ENCODE results near the gene CATSPER2. TPM values are rescaled to one million over a fixed set of nuclear protein-coding genes. Genes with fewer than 3 reads are reported as not detected.
"Not testable (repeated sequence)": the region's sequence is repeated elsewhere in the genome, so short reads cannot be mapped to it uniquely, and the experiment has no call there.

Gene CATSPER2
- total RNA-seq: 0.52 and 0.60 TPM in 2 replicates

DNA sequence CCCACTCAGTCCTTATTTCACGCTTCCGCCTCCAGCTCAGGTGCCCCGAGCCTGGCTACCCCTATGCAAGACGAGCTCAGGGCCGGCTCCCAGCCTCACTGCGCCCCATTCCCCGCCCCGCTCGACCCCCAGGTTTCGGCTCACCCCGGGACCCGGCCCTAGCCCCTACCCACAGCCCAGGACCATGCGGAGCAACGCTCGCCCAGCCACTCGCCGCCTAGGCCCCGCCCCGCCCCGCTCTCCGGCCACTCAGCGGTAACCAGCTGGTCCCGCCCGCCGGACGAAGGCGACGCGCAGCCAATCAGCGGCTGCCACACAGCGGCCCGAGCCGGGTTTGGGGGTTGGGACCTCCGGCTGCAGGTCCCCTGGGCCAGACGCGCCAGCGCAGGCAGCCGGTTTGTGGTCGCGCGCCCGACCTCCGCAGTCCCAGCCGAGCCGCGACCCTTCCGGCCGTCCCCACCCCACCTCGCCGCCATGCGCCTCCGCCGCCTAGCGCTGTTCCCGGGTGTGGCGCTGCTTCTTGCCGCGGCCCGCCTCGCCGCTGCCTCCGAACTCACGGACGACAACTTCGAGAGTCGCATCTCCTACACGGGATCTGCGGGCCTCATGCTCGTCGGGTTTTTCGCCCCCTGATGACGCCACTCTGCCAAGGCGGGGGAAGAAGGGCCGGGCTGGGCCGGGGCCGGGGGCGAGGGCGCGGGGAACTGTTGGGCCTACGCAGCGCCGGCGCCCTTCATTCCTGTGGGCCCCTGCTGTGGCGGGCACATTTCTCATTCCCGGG is at the start of gene CATSPER2:
Gene CATSPER2 (minus strand): TSS at position 196 of the 781 bp plus-strand sequence. CDS start 783 bp downstream, outside the sequence.
- DNase-seq (ENCODE audit: low read depth): no peak

DNA sequence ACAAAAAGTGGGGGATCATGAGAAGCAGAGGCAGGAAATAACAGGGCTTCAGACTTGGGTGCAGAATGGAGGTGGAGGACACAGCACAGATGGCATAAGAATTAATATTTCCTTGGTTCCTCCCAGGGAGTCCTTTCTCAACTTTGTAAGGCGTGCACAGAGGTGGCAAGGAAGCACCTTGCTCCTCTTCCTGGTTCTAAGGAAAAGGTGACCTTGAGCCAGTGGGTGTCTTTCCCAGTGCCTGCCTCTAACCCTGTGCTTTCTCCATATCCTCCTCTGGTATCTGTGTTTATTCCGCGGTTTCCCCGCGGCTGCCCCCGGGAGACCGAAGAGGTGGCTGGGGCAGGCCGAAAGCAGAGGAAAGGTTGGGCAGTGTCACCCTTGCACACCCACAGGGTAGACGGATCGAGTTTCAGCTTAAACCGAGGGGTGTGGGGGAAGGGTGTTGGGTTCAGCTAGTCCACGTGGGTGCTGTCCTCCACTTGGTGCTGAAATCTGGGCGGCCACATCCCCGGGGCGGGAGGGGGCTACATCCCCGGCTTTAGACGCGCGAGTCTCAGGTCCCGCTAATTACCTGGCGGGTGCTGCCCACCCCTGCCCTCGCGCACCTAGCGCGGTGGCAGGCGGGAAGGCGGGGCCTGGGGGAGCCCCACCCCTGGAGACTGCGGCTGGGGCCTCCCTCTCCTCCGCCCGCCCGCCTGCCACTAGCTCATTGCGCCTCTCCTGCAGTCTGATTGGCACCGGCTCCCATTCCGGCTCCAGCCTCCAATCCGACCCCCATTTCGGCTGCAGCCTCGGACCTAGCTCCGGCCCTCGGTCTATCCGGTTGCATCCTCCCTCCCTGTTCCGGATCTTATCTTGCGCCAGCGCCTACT is 44.7 kb upstream of the CATSPER2 start, which contains the start of gene CKMT1A:
Gene CKMT1A (plus strand): TSS at position 712 of the 875 bp plus-strand sequence. CDS start 192 bp downstream, outside the sequence.
- not testable (repeated sequence) for DNase-seq (ENCODE audit: low read depth)

DNA sequence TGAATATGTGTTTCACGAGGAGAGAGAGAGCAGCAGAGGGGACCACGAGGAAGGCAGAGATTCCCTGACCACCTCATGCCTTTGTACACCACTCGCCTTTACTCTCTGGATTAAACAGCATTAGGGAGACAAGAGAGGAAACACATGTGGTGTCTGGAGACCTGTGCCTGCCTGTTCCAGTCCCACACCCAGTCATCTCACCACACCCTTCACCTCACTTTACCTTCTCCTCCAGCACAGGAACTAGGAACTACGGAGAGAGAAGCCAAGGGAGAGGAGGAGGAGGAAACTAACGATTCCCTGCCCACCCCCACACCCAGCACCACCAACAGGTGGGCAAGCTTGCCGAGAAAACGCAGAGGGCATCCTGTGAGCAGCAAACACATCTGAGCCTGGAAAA is 44.0 kb upstream of the CATSPER2 start:
- DNase-seq (ENCODE audit: low read depth): not testable (repeated sequence)

DNA sequence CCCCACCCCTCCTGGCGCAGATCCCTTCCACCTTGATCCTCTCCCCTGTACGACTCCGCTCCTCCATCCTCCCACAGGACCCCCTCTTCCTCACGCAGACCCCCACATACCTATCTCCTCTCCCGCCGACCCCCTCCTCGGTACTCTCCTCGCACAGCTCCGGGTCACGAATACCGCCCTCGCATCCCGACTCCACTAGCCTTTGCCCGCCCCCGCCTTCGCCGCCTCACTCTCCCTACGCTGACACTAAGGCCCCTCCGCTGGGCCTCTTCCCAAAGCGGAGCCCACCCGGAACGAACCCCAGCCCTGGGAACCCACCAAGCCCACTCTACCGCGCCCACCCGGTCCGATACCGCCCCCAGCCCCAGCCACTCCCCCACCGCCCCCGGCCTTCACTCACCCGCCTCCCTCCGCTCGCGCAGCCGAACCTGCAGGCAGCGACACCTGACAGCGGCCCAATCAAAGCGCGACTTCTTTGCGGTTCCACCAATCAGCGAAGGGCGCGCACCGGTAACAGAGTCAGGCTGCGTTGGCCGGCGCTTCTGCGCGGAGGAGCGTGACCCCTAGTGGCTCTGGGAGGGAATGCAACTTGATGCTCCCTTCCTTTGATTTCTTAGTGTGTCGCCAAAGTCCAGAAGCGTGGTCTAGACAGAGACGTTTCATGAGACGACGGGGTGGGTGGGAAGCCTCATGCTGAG is 41.1 kb upstream of the CATSPER2 start:
- not testable (repeated sequence) for DNase-seq (ENCODE audit: low read depth)

DNA sequence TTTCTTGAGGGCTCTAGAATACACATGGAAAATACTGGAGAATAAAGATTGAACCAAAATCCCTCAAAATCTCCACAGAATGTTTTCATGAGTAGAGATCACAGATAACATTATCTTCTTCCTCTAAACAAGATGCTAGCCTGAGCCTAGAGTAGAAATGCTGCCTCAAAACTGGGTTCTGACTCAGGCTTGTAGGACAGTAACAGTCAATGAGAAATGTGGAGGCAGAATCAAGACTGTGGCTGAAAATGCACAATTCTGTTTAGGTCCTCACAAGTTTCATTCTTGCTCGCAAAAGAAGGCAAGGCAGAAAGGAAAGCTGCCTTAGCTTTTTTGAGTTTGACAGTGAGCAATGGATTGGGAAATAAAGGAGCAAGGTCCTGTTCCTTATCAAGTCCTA is 25.5 kb upstream of the CATSPER2 start:
- DNase-seq (ENCODE audit: low read depth): not testable (repeated sequence)

DNA sequence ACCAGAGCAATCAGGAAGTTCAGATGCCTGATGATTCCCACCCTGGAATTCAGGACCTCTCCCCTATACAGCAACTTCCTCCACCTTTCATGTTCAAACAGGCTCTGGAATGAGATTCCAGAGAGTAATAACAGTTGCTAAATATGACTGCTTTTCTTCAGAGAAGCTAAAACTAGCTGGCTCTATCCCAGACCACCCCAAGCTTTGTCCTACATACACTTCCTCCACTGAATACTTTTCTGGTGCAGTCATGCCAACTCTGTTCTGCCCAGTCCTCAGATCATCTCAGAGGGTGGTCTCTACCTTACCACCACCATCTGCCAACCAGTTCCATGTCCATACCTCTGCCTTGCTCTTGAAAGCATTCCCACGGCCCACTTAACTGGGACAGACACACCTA is 17.5 kb upstream of the CATSPER2 start:
- DNase-seq (ENCODE audit: low read depth): not testable (repeated sequence)

DNA sequence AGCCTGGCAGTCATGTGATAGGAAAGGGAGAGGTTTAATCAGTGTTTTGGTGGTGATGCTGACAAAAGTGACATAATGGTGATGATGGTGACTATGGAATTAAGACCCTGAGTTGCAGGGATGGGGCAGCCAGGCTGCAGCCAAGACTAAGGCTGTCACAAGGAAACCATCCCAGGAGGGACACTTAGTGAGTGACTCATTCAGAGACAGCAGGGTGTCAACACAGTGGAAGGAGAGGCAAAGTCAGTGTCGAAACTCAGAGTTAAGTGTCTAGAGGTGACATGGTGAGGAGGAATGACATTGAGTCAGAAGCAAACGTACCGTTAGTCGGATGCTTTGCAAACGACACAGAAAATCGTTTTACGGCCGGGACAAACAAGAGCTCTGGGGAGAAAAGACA is 14.7 kb upstream of the CATSPER2 start:
- not testable (repeated sequence) for DNase-seq (ENCODE audit: low read depth)

DNA sequence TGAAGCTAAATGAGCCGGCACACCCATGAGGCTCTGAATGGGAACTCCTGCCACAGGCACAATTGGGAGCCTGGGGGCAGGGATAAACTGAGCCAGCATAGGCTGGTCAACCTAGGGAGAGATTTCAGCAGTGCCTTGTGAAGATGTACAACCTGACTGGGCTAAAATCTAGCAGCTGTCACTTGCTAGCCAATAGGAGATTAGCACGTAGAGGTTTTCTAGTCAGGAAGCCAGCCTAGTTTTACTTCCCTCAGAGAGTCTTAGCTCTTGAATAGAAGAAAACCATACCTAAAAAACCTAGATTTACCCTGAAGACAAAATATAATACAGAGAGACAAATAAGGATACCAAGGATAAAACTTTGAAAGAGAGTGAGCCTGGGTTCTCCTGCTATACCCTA is 13.6 kb upstream of the CATSPER2 start:
- not testable (repeated sequence) for DNase-seq (ENCODE audit: low read depth)

DNA sequence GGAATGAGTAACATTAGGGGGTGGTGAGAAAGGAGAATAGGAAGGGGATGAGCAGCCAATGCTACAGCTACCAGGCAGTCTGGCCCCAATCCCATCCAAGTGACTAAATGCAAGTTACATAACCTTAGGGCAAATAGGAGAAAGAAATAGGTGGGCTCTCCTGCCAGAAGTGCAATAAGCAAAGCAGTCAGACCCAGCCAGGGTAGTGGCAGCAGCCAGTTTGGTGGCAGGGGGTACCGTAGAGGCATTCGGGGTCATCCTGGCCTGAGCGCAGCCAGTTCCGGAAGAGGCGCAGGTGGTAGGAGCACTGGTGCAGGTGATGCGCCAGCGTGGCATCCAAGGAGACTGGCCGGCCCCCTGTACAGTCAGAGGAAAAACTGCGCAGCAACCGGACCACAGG is 11.1 kb upstream of the CATSPER2 start:
- not testable (repeated sequence) for DNase-seq (ENCODE audit: low read depth)

DNA sequence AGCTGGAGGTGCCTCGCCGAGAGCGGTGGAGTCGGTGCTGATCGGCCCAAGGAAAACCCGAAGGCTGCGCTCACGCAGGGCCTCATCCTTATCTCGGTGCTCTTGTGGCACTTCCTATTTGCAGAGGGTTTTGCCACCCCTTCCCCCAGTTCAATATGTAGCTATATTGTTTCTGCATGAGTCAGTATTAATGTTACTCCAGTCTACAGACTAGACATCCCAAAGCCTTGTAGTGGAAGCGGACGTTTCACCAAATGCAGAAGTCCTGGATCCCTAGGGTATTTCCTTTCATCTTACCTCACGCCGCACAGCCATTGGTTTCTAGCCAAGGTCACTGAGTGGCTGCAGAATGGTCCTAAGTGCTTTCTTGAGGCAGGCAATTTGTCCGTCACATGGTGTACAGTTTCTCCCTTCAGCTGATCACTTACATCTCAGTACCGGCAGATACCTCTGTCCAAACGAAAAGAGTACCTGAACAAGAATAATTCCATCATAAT is 834 bp upstream of the CATSPER2 start:
- DNase-seq (ENCODE audit: low read depth): not testable (repeated sequence)

DNA sequence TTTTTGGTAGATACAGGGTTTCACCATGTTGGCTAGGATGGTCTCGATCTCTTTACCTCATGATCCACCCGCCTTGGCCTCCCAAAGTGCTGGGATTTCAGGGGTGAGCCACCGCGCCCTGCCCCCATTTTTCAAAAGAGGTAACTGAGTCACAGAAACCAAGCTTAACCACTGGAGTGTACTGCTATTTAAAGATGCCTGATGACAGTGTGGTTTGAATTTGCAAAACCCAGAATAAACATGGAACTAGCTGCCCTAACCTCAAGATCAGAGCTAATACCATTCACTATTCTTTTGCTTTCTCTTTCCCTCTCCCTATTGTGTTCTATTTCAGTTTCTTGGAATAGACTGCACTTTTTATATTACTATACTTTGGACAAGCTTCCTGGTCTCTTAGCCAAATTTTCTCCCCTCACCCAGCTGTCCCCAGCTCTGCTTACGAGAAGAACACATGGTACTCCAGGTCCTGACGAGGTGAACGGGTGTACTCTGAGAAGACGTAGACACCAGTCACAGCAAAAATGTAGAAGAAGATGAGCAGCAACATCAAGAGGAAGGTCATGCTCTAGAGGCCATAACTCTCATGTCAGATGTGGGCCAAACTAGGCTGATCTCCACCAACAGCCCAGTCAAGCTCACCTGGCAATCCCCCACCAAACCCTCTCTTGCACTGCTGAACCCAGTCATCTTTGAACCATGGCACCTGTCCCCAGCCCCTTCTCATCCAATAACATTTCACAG is 10.0 kb downstream of the CATSPER2 start:
- DNase-seq (ENCODE audit: low read depth): not testable (repeated sequence)

DNA sequence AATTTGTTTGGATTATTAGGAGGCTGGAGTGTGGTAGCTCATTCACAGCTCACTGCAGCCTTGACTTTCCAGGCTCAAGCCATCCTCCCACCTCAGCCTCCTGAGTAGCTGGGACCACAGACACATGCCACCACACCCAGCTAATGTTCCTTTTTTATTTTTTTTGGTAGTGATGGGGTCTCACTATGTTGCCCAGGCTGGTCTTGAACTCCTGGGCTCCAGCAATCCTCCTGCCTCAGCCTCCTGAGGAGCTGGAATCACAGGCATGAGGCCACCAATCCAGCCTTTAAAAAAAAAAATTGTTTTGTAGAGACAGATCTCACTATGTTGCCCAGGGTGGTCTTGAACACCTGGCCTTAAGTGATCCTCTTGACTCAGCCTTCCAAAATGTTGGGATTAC is 21.7 kb downstream of the CATSPER2 start:
- not testable (repeated sequence) for DNase-seq (ENCODE audit: low read depth)

DNA sequence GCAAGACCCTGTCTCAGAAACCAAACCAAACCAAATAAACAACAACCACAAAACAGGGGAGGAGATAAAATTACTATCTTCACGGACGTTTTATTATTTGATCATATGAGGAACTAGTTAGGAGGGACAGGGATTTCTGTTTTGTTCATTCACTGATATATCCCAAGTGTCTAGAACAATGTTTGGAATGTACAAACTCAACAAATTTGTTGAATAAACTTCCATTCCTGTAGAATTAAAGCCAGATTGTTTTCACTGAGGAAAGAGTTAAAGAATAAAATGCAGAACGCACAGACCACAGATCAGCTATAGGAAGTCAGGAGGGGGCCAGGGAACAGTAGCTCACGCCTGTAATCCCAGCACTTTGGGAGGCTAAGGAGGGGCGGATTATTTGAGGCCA is 23.5 kb downstream of the CATSPER2 start:
- no peak for DNase-seq (ENCODE audit: low read depth)

DNA sequence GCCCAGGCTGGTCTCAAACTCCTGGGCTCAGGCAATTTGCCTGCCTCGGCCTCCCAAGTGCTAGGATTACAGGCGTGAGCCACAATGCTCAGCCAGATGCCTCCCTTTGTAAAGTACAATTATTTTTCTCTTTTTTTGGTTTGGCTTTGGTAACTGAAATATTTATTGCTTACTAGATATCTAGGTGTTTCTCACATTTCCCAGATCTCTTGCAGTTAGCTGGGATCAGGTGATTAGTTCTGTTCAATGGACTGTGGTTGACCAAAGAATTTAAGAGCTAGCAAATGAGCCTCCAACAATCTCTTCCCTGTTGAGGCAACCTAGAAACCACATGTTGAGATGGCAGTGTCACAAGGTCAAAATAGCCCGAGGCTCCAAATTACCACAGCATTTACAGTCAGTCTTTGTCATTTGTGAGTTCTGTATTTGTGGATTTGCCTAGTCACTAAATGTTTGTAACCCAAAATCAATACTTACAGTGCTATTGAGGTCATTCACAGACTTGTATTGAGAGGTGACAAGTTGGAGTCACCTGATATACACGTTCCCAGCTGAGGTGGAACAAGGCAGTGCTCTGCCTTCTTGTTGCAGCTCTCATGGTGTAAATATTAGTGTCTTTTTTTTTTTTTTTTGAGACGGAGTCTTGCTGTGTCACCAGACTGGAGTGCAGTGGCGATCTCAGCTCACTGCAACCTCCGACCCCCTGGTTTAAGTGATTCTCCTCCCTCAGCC is 26.4 kb downstream of the CATSPER2 start:
- DNase-seq (ENCODE audit: low read depth): peak; percentile 88

DNA sequence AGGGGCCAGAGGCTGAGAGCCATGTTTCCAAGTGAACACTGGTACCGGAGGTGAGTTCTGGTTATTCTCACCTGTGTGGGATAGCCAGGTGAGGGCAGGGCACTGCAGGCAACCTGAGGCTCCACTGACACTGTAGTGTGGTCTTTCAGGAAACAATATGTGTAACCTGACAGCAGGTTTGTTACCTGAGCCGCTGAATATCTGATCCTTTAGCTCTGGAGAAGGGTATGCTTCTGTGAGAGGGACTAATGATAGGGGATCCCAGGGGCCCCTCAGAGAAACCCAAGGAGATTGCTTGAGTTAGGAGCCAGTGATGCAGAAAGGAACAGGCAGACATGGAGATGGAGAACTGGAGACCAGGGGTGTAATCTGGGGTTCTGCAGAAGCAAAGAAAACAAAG is 29.9 kb downstream of the CATSPER2 start, which contains the start of gene STRC:
Gene STRC (minus strand): TSS at position 101 of the 400 bp plus-strand sequence. CDS start 78 bp downstream, at position 23.
- not testable (repeated sequence) for DNase-seq (ENCODE audit: low read depth)

DNA sequence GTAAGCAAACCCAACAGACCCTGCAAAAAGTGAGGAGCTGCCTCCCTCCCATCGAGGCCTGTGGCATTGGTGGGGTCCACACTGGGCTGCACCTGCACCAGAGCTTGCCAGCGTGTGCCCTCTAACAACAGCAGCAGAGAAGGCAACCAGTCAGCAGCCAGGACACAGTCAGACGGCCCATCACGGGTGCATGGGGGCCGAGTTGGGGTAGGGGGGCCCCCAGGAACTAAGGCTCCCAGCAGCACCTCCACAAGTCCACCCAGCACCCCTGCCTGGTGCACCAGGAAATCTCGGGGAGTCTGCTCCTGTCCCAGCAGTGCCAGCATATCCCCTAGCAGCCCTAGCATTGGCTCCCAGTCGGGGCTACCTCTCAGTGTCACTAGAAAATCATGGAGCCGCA is 30.9 kb downstream of the CATSPER2 start:
- not testable (repeated sequence) for DNase-seq (ENCODE audit: low read depth)

DNA sequence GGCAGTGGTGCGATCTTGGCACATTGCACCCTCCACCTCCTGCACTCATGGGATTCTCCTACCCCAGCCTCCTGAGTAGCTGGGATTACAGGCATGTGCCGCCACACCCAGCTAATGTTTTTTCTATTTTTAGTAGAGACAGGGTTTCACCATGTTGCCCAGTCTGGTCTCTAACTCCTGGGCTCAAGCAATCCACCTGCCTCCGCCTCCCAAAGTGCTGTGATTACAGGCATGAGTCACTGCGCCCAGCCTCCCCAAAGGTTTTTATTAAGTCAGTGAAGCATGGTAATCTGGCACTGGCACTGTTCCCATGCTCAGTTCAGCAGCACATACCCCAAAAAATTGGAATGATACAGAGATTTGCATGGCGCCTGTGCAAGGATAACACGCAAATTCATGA is 46.4 kb downstream of the CATSPER2 start:
- DNase-seq (ENCODE audit: low read depth): peak; percentile 59

DNA sequence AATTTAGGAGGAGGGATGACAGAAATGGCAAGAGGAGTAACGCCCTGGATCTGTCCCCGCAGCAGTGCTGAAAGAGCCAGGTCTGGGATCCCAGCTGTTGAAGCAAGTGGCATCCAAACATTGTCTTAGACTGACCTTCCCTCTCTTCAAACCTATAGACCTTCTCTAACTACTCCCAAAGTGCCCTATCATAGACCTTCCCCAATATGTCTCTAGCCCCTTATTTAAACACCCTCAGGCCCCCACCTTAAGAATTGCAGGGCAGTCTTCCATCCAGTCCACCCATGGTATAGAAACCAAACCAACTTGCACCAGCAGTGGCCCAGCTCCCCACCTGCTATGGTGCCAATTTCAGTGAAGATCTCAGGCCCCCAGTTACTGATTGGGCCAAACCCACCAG is 48.4 kb downstream of the CATSPER2 start:
- DNase-seq (ENCODE audit: low read depth): not testable (repeated sequence)

DNA sequence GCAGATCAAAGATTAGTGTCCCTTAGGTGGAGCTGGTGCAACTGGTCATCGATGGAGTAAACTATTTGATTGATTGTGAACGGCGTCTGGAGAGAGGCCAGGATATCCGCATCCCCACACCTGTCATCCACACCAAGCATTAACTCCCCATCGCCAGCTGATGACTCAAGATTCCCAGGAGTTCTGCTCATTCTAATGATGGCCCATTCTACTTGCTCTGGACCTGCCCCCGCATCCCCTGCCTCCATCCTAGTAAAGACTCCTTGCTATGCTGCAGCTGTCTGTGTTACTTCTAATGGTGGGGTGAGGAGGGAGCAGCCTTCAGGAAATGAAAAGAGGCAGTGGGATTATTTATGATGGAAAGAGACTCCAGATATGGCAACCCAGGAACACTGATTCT is 49.5 kb downstream of the CATSPER2 start:
- not testable (repeated sequence) for DNase-seq (ENCODE audit: low read depth)
